Stimulated activated CD4-positive, alpha-beta T cell treated with anti-CD3 and anti-CD28 coated beads, Interleukin-2, amount 100 ng/mL, for 24 hours (primary cell): ENCODE measurements around the gene RPS5.
"Not testable (repeated sequence)": the region's sequence is repeated elsewhere in the genome, so short reads cannot be mapped to it uniquely, and the experiment has no call there.

Experiments used
- DNase-seq, 2 donors: peaks; one replicate each; pipeline ENCODE4 v3.0.0-alpha.2; 2020

The RPS5 gene

DNA sequence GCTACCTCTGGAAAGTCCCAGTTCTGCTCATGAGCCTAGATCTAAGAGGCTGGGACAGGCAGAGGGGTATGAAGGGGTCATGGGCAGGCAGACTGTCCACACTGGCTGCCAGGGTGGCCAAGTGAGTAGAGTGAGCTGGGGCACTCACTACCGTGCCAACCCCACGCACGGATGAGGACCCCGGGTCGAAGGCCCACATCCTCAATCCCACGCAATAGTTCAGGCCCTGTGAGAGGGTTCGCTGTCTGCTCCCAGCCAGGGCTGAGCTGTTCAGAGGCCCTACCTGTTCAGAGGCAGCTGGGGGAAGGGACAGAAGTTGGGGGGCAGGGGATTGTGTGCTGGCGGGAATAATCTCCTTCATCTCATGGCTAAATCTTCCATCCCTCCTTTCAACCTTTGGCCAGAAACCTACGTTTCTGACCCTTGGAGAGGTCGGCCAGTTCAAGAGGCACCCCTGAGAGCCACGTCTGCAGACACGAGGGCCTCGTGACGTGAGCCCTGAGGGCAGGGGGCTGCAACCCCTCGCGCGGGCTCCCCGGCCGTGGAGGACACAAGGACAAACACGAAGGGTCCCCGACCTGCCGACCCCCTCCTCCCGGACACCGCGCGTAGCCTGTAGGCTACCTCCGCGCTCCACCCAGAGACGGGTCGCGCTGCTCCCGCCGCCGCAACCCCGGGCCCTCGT, 1.0 kb upstream of the RPS5 start:
- DNase-seq, result peak; percentile 43 to 53

DNA sequence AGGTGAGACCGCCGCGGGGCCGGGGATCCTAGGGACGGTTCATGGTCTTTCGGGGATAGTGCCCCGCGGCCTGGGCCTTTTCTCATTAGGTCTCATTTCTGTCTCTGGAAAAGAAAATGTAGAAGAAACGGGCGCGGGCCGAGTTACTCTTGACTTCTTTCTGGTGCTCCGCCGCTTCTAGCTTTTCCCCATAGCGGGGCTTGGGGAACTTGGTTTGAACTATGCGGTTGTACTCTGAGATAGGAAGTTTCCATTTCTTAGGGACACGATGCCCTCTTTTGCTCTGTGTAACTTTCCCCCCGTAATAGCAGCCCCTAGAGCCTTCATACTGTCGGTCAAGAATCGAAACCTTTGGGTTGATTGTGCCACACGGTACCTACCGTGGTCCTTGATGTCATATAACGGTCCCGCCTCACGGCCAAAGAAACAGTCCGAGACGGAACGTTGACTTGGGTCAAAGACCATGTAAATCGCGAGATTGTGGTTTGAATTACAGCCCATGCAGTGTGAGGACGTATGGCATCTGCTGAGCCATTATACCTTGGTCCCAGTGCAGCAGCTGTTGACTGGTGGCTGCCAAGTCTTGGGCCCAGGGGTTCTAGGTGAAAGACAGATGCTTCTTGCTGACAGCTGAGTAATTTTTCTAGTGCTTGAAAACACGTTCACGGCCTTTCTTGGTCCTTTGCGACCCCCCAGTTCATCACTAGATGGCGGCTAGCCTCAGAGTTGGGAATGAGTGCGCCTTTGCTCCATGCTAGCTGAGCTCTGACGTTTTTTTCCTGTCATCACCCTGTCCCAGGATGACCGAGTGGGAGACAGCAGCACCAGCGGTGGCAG, 487 bp downstream of the RPS5 start:
- DNase-seq, result no peak

DNA sequence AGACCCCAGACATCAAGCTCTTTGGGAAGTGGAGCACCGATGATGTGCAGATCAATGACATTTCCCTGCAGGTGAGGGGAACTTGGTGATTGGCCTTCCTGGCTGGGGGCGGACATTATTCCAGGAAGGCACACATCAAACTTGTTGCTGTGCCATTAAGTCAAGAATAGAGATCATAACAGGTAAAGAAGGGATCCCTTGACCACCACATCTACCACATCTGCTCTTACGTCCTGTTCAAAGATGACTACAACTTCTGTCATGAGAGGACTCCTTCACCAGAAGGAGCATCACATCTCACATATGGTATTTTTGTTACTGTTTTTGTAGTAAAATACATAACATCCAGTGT, 1.1 kb downstream of the RPS5 start:
- DNase-seq, result no peak

DNA sequence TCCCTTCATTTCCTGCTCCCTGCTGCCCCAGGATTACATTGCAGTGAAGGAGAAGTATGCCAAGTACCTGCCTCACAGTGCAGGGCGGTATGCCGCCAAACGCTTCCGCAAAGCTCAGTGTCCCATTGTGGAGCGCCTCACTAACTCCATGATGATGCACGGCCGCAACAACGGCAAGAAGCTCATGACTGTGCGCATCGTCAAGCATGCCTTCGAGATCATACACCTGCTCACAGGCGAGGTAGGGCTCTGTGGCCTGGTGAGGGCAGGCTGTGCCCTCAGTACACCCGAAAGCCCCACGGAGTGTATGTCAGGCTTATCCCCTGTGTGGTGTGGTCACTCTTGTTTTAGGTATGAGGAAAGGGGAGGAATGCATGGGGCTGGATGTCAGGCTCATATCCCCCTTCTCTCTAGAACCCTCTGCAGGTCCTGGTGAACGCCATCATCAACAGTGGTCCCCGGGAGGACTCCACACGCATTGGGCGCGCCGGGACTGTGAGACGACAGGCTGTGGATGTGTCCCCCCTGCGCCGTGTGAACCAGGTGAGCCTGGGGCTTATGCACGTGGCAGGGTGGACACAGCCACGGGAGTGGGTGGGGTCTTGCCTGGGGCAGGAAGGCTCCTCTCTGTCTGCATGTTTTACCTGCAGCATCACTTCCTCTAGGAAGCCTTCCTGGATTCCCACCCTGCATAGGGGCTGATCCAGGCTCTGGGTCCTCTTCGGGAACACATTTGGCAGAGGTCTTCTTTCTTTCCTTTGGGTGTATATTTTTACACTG, 6.1 kb downstream of the RPS5 start:
- DNase-seq, result no peak

DNA sequence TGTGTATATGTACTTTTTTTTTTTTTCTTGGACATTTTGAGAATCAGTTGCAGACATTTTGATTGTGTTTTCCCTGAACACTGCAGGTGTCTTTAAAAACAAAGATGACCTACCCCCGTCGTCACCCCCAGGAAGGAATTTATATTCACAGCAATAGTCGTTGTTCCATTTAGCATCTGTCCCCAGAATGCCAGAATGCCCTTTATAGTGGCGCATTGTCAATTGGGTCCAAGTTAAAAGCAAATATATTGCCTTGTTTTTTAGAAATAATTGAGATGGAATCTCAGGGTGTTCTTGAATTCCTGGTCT, 6.6 kb downstream of the RPS5 start:
- DNase-seq, result no peak

DNA sequence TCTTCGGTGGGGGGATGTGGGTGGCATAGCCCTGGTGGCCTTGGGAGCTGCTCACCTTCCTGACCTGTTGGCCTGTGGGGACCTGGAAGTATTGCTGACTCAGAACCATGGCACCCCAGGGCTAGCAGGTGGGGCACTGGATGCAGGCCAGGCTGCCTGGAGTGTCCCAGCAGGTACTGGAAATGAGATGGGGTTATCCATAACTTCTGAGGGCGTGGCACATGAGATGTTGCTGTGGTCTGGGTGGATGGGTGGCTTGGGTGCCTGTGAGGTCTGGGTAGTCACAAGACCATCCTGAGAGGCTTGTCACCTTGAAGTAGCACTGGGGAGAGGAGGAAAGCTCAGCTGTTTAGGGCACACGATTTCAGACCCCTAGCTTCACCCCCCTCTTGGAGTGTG, 7.8 kb downstream of the RPS5 start:
- no peak for DNase-seq

DNA sequence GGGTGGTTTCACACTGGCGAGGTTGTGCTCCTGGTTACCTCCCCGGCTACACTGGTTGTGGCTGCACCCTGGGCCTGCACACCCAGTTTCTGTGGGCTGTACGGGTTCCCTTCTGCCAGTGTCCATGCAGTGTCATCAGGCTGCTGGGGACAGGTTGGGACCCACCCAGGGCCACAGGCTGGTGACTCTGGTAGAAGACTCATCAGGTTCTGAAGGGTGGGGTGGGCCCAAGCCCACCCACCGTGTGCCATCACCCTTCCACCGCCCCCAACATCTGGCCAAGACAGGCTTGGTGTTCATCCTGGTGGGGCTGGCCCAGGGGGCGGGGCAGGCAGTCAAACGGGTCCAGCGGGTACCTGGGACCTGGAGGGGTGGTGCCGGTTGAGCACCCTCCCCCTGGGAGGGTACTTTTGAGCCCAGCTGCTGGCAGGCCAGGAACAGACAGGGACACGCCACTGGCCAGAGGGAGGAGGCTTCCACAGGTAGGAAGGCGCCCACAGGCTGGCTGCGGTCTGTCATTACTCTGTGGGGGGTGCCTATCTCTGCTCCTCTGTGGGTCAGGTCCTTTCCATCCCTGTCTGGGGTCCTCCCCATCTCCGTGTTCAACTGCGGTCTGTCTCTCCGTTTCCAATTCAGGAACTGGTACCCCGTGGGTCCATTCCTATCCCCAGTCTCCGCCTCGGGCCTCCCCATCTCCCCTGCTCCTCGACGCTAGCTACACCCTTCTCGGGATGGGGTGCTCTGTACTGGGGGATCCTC, 8.3 kb downstream of the RPS5 start, which contains the start of gene RNF225:
RNF225 (plus strand) TSS at position 437 of the 759 bp plus-strand sequence. CDS start 434 bp downstream, outside the sequence.
- peak; percentile 37 to 54 for DNase-seq

DNA sequence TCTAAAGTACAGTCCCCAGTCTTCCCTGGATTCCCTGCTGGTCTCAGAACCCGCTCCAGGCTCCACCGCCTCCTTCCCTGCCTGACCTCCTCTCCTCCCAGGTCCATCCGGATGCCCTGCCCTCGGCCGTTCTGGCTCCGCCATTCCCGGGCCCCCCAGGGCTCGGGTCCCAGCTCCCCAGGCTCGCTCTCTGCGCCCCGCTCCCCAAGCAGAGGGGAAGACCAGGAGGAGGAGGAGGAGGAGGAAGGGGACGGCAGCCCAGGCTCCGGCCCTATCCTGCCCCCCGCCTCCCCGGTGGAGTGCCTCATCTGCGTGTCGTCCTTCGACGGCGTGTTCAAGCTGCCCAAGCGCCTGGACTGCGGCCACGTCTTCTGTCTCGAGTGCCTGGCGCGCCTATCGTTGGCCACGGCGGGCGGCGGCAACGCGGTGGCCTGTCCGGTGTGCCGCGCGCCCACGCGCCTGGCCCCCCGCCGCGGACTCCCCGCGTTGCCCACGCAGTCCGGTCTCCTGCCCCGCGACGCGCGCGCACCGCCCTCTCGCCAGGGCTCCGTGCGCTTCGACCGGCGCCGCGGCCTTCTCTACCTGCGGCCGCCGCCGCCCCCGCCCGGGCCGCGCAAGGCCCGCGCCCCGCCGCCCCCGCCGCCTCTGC, 9.0 kb downstream of the RPS5 start:
- DNase-seq, result peak in 1 of 2 donors; percentile 48

DNA sequence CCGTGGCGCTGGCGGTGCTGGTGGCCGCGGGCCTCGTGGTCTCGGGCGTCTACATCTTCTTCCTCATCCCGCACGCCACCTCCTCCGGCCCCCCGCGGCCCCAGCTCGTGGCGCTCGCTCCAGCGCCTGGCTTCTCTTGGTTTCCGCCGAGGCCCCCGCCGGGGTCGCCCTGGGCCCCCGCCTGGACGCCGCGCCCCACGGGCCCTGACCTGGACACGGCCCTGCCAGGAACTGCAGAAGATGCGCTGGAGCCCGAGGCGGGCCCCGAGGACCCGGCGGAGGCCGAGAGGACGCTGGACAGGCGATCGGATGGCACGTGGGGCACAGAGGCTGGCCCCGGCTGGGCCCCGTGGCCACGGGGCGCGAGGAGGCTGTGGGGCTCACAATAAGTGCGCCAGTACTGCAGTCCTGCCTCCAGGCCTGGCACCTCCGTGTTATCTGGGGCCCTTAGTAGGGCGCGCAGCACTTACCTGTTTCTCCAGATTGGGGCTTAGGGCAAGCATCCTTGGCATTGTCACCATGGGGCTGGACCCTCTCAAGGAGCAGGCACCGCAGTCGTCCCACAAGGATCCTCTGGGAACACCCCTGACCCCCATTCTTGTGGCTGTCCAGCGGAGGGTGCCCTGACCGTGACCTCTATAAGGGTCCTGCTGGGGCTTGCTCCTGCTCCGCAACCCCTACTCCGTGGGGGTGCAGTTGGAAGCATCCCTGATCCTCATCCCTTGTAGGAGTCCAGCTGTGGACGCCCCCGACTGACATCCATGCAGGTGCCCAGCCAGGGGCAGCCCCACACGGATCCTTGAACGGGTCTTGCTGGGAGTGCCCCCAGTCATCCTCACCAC, 9.8 kb downstream of the RPS5 start:
- peak in 1 of 2 donors; percentile 32 for DNase-seq

DNA sequence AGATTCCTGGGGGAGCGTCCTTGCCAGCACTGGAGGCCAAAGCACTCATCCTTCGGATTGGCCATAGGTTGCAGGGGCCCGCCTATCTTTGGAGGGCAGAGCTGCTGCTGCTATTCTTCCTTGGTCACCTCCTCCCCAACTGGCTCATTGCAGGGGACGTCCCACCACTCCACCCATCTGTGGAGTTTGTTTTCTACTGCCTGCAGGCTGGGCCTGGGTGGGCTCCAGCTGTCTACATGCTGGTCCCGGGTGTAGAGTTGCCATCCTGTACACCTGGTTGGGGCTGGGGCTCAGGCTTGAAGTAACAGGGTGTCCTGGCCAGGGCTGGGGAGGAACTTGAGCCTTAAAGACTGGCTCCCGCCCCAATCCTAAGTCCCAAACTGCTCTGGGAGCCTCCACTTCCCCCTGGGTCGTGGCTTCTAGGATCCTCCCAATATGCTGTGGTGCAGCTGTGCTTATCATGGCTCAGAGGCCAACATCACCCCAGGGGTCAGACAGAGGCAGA, 10.5 kb downstream of the RPS5 start:
- no peak for DNase-seq

DNA sequence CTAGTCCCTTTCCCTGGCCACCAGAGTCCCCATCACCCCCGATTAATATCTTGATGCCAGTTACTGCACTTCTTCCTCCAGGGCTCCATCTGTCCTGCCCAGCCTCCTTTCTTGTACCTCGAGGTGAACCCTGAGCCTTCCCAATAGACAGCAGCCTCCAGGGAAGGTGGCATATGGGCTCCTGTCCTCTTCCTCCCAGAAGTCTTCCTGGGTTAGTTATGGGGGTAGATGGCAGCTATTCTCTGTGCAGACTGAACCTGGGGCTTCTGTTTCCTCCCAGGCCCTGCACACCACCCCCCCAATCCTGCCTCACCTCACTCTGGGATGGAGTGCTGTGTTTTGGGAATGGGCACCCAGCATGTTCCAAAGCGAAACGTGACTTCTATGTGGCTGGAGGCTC, 11.0 kb downstream of the RPS5 start:
- no peak for DNase-seq

DNA sequence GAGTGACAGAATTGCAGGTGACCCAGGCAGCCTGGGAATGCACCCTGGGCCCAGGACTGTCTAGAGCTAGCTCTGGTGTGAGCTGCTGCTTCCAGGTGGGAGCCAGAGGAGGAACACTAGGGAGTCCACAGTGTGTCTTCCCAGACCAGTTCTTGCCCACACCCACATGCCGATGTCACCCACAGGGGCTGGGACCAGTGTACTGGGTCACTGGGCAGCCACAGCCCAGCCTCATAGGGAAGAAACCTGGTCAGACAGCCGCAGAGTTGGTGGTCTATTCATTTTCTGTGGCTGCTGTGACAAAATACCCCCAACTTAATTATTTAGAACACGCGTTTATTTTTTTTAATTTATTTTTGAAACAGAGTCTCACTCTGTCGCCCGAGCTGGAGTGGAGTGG, 11.5 kb downstream of the RPS5 start:
- no peak for DNase-seq

DNA sequence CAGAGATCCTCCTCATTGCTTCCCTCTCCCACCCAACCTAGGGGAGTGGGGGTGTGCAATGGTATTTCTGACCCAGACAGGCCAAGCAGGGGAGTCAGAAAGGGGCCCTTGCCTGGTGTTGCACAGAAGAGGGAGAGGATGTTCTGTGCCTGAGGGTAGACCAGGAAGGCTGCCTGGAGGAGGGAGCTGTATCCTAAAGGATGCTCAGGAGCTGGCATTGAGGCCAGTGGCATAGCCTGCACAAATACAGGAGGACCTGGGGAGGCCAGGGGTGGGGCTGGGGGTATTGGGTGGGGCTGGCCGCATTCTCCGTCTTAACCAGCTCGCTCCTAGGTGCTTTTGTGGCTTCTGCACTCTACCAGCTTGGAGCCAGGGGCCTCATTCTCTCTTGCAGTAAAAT, 12.8 kb downstream of the RPS5 start:
- no peak for DNase-seq

DNA sequence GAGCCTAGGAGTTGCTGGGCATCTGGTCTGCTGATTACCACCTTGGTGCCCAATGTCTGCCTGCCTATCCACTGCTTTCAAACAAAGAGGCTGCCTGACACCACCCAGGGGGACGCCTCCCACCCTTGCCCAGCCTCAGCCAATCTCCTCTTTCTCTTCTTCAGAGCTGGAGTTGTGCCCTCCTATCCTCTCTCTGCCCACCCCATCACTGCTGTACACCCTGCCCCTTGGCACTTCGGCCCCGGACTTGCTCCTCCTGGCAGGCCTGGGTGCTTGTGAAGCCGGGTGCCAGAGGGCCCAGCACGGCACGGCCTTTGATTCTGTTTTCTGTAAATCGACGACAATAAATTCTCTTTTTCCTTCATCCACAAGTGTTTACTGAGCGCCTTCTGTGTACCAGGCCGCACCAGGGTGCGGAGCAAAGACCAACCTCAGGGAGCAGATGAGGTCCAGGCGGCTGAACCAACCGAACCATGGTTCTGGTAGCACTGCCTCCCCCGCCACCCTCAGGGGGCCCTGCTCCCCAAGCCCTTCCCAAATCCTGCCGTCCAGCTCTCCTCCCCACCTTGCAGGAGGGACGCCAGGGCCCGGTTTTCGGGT, 13.3 kb downstream of the RPS5 start:
- no peak for DNase-seq

DNA sequence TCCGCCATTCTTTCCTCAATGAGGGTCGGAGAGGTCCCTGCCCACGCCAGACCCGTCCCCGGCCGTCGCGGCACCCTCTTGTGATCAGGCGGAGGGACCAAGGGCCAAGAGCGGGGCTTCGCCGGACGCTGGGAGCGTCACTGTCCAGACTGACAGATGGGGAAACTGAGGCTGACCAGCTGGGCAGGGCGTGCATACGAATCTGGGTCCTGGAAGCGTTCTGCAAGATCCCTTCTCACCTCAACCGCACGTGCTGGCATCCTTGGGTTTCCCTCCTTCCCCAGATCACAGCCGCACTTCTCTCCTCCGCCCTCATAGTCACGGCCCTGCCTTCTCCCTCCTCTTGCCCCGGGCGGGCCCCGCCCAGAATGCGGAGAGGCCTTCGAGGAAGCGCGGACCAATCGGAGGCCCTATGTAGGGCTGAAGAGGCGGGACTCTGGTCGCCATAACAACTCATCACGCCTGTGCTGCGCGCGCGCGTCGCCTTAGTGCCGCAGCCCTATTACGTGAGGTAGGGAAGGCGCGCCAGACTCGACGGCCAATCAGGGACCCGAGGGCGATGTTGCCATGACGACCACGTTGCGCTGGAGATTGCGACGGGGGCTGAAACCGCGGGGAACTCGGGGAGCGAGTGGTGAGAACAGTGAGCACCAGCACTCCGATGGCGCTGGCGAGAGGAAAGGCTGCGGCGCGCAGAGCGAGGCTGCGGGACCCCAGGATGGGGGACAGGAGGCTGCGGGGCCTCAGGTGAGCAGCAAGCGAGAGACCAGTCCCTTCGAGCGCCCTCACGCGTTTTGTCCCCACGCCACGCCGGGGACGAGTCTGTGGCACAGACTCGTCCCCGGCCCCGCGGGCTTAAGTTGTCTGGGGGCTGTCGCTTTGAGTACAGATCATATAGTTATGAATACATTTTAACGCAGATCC, 14.1 kb downstream of the RPS5 start:
- DNase-seq, result peak; percentile 99

DNA sequence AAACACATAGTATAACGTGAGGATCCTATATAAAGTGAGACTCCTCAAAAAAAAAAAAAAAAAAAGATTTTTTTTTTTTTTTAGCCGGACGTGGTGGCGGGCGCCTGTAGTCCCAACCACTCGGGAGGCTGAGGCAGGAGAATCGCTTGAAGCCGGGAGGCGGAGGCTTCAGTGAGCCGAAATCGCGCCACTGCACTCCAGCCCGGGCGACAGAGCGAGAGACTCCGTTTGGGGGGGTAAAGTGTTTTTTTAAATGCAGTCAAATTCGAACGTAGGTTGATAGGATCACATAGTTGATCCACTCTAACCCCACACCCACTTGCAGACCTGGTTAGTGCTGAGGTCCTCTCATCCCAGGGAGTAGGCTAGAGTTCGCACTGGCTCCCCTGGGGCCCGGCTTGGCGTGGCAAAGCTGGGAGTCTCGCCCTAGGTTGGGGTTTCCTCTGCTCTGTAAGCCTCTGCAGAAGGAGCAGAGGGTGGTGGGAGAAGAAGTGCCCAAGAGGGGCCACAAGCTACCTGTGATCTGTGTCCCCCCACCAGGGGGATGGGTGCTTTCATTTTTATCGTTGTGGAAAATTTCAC, 14.9 kb downstream of the RPS5 start:
- no peak for DNase-seq

DNA sequence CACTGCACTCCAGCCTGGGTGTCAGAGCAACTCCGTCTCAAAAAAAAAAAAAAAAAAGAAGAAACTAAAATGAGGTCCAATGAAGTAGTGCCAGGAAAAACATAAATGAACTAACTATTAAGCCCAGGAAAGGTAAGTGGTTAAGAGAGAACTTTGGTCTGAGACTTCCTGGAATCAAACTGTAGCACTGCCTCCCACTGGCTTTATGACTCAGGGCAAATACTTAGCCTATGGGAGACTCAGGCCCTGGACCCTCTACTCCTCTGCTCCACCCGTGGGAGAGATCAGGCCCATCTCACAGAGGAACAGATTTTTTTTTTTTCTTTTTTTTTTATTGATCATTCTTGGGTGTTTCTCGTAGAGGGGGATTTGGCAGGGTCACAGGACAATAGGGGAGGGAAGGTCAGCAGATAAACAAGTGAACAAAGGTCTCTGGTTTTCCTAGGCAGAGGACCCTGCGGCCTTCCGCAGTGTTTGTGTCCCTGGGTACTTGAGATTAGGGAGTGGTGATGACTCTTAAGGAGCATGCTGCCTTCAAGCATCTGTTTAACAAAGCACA, 16.9 kb downstream of the RPS5 start:
- not testable (repeated sequence) for DNase-seq

DNA sequence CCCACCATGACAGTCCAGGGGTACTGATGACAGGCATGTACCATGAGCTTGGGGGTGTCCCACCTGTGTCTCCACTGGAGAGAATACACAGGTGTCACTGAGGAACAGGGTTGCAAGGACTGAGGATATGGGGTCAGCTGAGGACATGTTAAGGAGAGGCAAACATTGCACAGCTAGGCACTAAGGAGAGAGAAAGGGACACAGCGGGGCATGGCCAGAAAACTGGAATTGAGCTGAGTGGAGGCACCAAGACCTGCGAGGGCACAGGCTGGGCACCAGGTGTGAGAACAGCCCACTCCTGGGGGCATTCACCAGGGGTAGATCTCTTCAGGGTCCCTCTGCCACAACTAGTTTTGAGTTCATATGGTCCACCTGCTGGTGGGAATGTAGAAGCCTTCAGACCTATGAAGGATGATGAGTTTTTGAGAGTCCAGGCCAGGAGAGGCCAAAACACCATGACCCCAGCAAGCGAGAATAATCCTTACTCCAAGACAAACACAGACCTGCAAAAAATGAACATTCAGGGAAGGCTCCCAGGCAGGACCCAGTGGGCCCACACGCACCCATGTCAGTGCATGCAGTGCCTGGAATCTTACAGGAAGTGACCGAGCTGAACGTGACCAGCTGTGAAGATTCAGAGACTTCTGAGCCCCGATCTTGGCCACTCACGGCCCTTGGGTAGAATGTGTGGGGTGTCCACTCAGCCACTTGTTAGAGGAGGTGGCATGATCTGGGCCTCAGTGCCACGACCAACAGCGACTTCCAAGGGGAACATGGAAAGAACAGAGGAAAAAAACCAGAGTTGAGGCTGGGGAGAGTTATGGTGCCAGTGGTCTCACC, 20.0 kb downstream of the RPS5 start:
- DNase-seq, result no peak
